Lower leg skin (tissue), 3 donors: ENCODE measurements around the gene PJA2.

Source experiments
- CTCF ChIP-seq, 3 donors: fragments of 450-650 bp; IDR thresholded peaks; one replicate each; pipeline ENCODE4 v1.5.1; 2016; ENCODE audit warnings: antibody characterized with exemption in 3 of 3, mild to moderate bottlenecking in 3 of 3, moderate library complexity in 2 of 3
- POLR2A ChIP-seq, 2 donors: fragments of 450-650 bp; IDR thresholded peaks; one replicate each; pipeline ENCODE4 v1.6.1; 2016 to 2017; ENCODE audit warnings: antibody characterized with exemption in 2 of 2, mild to moderate bottlenecking in 1 of 2, moderate library complexity in 1 of 2

- TF ChIP-seq CTCF (IDR thresholded peaks at IDR 0.05) (no peak), POLR2A (IDR thresholded peaks at IDR 0.05) (no peak)
Measured at GRCh38 chr5:109390188-109390587, 19.6 kb downstream of the PJA2 start.
